Measurements from ENCODE around the gene PPP4R2. TPM values are rescaled to one million over a fixed set of nuclear protein-coding genes. Genes with fewer than 3 reads are reported as not detected.

The PPP4R2 gene
- total and polyA plus RNA-seq, 10 of the 15 experiments (the other 5 are each of a cell fraction or from before 2014, with no cell fraction given) = 16.7 to 83.4 (median 38.9) TPM

DNA sequence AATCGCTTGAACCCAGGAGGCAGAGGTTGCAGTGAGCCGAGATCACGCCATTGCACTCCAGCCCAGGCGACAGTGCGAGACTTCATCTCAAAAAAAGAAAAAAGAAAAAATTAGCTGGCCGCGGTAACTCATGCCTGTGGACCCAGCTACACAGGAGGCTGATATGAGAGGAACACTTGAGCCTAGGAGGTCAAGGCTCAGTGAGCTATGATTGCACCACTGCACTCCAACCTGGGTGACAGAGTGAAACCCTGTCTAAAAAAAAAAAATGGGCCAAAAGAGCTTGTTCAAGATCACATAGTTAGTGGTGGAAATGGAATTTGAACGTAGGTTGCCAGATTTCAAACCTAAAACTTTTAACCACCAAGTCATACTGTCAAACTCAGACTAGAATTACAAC is 46.2 kb upstream of the PPP4R2 start:
- H3K4me2 ChIP-seq (ENCODE audit: control insufficient read depth, insufficient read depth) = peak overlapping the region; percentile 73
- intact Hi-C loops (cut with micrococcal nuclease; ENCODE audit: unreplicated experiment) = no loop called here
- DNase-seq (ENCODE audit: low read depth, low spot score) (no peak), ATAC-seq (peak; percentile 81), FAIRE-seq (no peak)
- no peaks in the 10 kb centered on the region for H3K27me3 ChIP-seq (replicated peaks in 1 of 2; ENCODE audit: control insufficient read depth in 2 of 2, insufficient read depth in 2 of 2, low read length in 1 of 2)
- TF ChIP-seq BACH1 (IDR thresholded peaks at IDR 0.05; ENCODE audit: borderline replicate concordance) (no peak), ATF7 (IDR thresholded peaks at IDR 0.05; ENCODE audit: low read depth) (0 out of 2 replicates have a peak, but pooled peaks have one; percentile 9), NBN (IDR thresholded peaks at IDR 0.05) (peak; percentile 27; the same call in 1 of the 2 replicates), POLR2AphosphoS2 (IDR thresholded peaks at IDR 0.05; ENCODE audit: low read depth, low read length) (no peak), SMAD5 (IDR thresholded peaks at IDR 0.05; ENCODE audit: low read depth) (no peak), ZNF217 (IDR thresholded peaks at IDR 0.05) (no peak), YY1 (IDR thresholded peaks at IDR 0.05; ENCODE audit: low read depth, low read length) (no peak), TCF3 (IDR thresholded peaks at IDR 0.05; ENCODE audit: borderline replicate concordance, insufficient read depth, low read depth, low read length) (no peak)
- TF ChIP-seq, protein P1, sequence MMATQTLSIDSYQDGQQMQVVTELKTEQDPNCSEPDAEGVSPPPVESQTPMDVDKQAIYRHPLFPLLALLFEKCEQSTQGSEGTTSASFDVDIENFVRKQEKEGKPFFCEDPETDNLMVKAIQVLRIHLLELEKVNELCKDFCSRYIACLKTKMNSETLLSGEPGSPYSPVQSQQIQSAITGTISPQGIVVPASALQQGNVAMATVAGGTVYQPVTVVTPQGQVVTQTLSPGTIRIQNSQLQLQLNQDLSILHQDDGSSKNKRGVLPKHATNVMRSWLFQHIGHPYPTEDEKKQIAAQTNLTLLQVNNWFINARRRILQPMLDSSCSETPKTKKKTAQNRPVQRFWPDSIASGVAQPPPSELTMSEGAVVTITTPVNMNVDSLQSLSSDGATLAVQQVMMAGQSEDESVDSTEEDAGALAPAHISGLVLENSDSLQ (IDR thresholded peaks at IDR 0.05) = no peak
- H3K27ac ChIP-seq (ENCODE audit: control insufficient read depth, insufficient read depth) = no peak overlapping the region
- peak overlapping the region; percentile 70 for H2AFZ ChIP-seq (ENCODE audit: control insufficient read depth, low read depth, low read length)
- no peaks in the 10 kb centered on the region for H3K79me2 ChIP-seq (ENCODE audit: control insufficient read depth, insufficient read depth, low read length)
- RAD21 ChIA-PET (ENCODE audit: unreplicated experiment) = interaction anchor here (1.0 to 1.3 kb wide), 6 partner anchors 9 to 99 kb away, joined by 3 to 5 read pairs (median 4); partner anchors contain the start of gene PPP4R2
- WGBS (ENCODE audit: insufficient coverage, insufficient replicate concordance, low lambda C conversion rate, missing lambda C conversion rate) = 24% methylated on average over 8 of the region's 8 CpGs
- H4K20me1 ChIP-seq (ENCODE audit: control insufficient read depth, insufficient read depth) = no peaks in the 10 kb centered on the region
- BruUV-seq (replicated peaks) = no TSS peak
- POLR2A ChIA-PET = interaction anchor here (1.1 kb wide), 1 partner anchor 22 kb away, joined by 4 read pairs; no protein-coding TSS in a partner anchor
- no peaks in the 10 kb centered on the region for H3K9me3 ChIP-seq (replicated peaks; ENCODE audit: control insufficient read depth, insufficient read depth, low read length)
- in situ Hi-C loops (cut with MboI) = no loop called here
- peak overlapping the region; percentile 1; the same call in 1 of the 2 replicates for H3K4me3 ChIP-seq
- SMC1A ChIA-PET (ENCODE audit: uncharacterized antibody, unreplicated experiment) = interaction anchor here (0.9 to 1.0 kb wide), 3 partner anchors 10 to 46 kb away, joined by 3 to 6 read pairs (median 4); partner anchors contain the start of gene PPP4R2
- CTCF ChIA-PET = interaction anchor here (0.8 to 2.0 kb wide), 3 partner anchors 10 to 108 kb away, joined by 3 to 7 read pairs (median 5); no protein-coding TSS in a partner anchor
- H3K9ac ChIP-seq (ENCODE audit: control insufficient read depth, insufficient read depth, low read length) = peak overlapping the region; percentile 14; the same call in 1 of the 2 replicates
- peaks cover 13% of the 10 kb centered on the region for H3K4me1 ChIP-seq (ENCODE audit: control insufficient read depth, insufficient read depth, low read length)
- no peaks in the 10 kb centered on the region for H3K36me3 ChIP-seq (ENCODE audit: control insufficient read depth in 2 of 2, insufficient read depth in 2 of 2, low read length in 1 of 2)
